ENCODE measurements around the gene CAMTA1. TPM values are rescaled to one million over a fixed set of nuclear protein-coding genes. Genes with fewer than 3 reads are reported as not detected.

CAMTA1 gene
- total and polyA plus RNA-seq, 2 donors = 53.3 to 115 TPM

DNA sequence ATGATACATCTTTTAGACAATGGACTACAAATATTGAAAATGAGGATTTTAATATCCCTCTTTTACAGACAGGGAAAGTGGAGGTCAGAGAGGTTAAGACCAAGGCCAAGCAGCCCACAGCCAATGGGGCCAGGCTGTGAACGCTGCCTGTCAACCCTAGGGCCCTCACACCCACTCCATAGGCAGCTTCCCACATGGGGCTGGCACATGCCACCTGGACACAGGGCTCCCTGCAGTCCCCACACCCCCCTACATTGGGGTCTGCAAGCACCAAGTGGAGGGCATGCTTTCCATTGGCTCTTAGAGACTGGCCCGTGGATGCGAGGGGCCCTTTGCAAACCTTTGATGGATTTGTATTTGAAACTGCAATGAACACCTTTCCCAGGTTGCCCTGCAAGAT, 637.3 kb downstream of the CAMTA1 start:
- no peaks in the 10 kb centered on the region for H3K4me1 ChIP-seq (ENCODE audit: insufficient read depth)
- no peak for DNase-seq (ENCODE audit: extremely low spot score)

DNA sequence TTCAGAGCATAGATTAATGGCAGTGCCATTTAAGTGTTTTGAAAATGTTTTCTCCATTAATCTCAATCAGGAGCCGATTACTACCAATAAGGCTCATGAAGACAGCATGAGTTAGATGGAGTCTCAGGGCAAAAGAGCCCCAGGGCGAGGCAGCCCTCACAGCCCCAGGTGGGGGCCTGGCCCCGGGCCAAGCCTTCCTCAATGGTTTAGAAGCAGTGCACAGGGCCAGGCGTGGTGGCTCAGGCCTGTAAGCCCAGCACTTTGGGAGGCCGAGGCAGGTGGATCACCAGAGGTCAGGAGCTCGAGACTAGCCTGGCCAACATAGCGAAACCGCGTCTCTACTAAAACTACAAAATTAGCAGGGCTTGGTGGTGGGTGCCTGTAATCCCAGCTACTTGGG, 637.7 kb downstream of the CAMTA1 start:
- WGBS = 78% methylated on average over 9 of the region's 9 CpGs
- H3K27ac ChIP-seq (ENCODE audit: low read depth) = no peak overlapping the region
- no peak overlapping the region for H3K4me3 ChIP-seq (ENCODE audit: low read depth, low read length)
- H3K36me3 ChIP-seq (ENCODE audit: insufficient read depth) = no peaks in the 10 kb centered on the region
- no peak for DNase-seq (ENCODE audit: extremely low spot score)
- H3K4me1 ChIP-seq (ENCODE audit: insufficient read depth) = no peaks in the 10 kb centered on the region

More for the DNA sequence above, 637.3 kb downstream of the CAMTA1 start:
- WGBS = 94% methylated on average over 3 of the region's 3 CpGs
- no peaks in the 10 kb centered on the region for H3K36me3 ChIP-seq (ENCODE audit: insufficient read depth)
- no peak overlapping the region for H3K27ac ChIP-seq (ENCODE audit: low read depth)
- H3K4me3 ChIP-seq (ENCODE audit: low read depth, low read length) = no peak overlapping the region

DNA sequence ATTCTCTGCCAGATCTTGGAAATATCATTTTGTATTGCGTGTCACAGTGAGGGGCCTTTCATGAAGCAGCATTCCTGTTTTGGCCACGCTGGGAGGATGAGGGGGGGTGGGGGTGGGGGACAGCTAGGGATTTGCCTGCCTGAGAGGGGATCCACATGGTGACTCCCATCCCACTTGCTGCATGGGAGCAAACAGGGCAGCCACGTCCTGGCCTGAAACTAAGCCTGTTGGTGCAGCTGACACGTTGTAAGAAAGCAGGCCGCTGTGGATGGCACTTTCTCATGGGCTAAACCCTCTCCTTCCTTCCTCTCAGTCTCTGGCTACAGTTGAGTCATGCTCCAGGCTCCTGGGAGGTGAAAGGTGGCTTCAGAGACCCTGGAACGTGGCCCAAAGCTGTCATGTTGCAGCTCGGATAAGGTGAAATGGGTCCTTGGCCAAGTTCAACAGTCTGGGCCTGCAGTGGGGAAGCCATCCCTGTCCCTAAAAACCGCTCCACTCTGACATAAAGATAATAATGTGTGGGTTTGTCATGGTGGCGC, 639.2 kb downstream of the CAMTA1 start:
- no peaks in the 10 kb centered on the region for H3K4me1 ChIP-seq (ENCODE audit: insufficient read depth)
- no peaks in the 10 kb centered on the region for H3K36me3 ChIP-seq (ENCODE audit: insufficient read depth)
- no peak overlapping the region for H3K27ac ChIP-seq (ENCODE audit: low read depth)
- no peak for DNase-seq (ENCODE audit: extremely low spot score)
- H3K4me3 ChIP-seq (ENCODE audit: low read depth, low read length) = no peak overlapping the region
- 80% methylated on average over 9 of the region's 9 CpGs for WGBS

DNA sequence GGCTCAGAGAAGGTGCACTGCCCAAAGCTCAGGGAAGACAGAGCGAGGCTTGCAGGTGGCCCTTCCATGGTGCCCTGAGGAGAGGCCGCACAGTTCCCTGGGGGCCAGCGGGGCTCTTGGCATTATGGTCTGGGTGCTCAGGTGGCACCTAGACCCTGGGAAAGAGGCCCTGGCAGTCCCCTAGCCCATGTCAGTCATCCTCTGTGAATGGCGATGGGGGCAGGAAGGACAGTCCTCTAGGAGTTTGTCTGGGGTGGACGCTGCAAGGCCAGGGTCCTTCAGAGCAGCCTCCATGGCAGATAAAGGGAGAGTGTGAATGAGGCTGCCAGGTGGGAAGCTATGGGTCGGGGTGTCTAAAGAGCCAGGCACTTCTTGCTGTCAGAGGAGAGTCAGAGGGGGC, 640.0 kb downstream of the CAMTA1 start:
- H3K36me3 ChIP-seq (ENCODE audit: insufficient read depth) = no peaks in the 10 kb centered on the region
- no peak overlapping the region for H3K27ac ChIP-seq (ENCODE audit: low read depth)
- 95% methylated on average over 6 of the region's 6 CpGs for WGBS
- no peak overlapping the region for H3K4me3 ChIP-seq (ENCODE audit: low read depth, low read length)
- H3K4me1 ChIP-seq (ENCODE audit: insufficient read depth) = no peaks in the 10 kb centered on the region
- DNase-seq (ENCODE audit: extremely low spot score) = no peak

DNA sequence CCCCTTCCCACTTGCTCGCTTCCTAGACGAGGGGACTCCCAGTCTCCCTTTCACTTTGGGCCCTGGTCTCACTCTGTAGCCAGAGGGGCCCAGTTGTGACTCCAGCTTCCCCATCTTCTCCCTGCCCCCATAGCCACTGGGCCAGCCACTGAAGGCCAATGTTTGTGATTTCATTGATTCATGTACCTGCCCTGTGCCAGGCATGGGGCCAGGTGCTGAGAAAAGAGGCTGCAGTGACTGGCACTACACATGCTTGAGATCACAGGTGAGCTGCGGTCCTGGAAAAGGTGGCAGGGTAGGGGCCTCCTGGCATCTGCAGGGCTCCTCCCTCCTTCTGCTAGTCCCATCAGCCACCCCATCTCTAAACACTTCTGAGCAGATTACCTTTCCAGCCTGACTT, 640.5 kb downstream of the CAMTA1 start:
- 92% methylated on average over 3 of the region's 3 CpGs for WGBS
- no peak overlapping the region for H3K27ac ChIP-seq (ENCODE audit: low read depth)
- H3K4me1 ChIP-seq (ENCODE audit: insufficient read depth) = no peaks in the 10 kb centered on the region
- no peak for DNase-seq (ENCODE audit: extremely low spot score)
- H3K36me3 ChIP-seq (ENCODE audit: insufficient read depth) = no peaks in the 10 kb centered on the region
- no peak overlapping the region for H3K4me3 ChIP-seq (ENCODE audit: low read depth, low read length)

DNA sequence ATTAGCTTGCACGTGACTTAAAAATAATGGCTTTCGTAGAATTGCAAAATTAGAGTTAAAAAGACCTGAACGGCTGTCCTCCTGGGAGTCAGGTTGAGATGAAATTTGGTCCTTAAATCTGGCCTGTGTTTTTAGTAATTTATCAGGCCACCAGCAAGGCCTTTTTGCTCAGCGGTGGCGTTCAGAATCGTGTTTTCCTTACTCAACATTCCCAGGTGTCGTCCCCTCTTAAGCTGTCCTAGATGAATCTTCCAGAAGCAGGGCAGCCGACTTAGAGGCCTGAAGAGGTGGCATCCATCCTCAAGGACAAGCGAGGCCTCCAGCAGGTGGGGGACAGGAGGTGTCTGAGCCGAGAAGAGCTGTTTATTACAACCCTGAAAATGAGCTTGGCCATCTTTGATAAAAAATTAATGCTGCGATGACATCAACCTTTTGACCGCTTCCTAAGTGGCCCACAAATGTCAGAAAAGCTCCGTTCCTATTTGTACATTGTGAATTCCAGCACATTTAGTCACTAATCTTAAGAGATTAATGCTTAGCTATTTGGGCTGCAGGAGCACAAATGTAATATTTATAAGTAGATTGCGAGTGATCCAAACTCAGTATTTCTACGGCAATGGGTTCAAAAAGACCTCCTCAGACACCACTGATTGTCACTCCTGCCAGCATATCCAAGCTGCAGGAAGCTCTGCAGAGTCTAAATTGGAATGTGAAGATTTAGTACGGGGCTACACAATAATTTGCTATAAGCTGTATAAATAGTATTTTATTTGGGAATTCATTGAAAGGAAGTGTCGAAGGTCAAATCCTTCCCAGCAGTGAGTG, 641.7 kb downstream of the CAMTA1 start:
- DNase-seq (ENCODE audit: extremely low spot score) = no peak
- 83% methylated on average over 17 of the region's 17 CpGs for WGBS
- H3K36me3 ChIP-seq (ENCODE audit: insufficient read depth) = no peaks in the 10 kb centered on the region
- H3K4me3 ChIP-seq (ENCODE audit: low read depth, low read length) = no peak overlapping the region
- H3K27ac ChIP-seq (ENCODE audit: low read depth) = no peak overlapping the region
- H3K4me1 ChIP-seq (ENCODE audit: insufficient read depth) = no peaks in the 10 kb centered on the region

DNA sequence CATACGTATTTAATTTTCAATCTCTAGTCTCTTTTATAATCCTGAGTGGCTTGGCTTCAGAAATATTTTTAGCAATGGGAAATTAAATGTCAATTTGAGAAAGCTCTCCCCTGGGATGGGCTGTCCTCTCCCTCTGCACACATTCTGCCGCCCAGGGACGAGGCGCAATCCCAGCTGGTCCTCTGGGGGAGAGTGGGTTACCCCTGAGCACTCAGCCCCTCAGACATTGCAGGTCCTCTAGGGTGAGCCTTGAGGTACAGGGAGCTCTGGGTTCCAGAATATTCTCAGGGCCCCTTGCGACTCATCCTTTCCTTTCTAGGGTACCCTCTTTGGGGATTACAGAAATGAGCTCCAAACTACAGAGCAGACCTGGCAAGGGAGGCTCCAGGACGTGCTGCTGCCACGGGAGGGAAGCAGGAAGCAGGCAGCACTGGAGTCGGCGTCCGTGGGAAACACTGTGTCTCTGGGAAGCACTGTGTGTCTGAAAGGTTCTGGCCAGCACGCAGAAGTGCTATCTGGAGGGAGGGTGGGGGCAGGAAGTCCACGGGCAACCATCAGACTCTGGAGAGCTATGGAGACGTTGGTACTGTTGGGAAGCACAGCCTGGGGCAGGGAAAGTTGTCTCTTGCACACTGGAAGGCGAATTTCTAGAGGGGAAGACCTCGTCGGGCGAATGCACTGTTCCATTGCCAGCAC, 642.5 kb downstream of the CAMTA1 start:
- 56% methylated on average over 17 of the region's 17 CpGs for WGBS

DNA sequence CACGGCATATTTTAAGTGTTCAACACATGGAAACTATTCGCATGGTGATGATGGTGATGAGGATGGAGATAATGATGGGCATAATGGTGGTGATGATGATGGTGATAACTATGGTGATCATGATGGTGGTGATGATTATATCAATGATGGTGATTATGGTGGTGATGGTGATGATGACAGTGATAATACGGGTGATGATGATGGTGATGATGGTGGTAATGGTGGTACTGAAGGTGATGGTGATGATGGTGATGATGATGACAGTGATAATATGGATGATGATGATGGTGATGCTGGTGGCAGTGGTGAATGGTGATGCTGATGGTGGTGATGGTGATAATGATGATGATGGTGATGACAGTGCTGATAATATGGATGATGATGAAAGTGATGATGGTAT, 644.0 kb downstream of the CAMTA1 start:
- 94% methylated on average over 3 of the region's 3 CpGs for WGBS

More for the DNA sequence above, 642.5 kb downstream of the CAMTA1 start:
- Histone ChIP-seq H3K4me1 (ENCODE audit: insufficient read depth) (no peaks in the 10 kb centered on the region), H3K4me3 (ENCODE audit: low read depth, low read length) (no peak overlapping the region), H3K36me3 (ENCODE audit: insufficient read depth) (no peaks in the 10 kb centered on the region), H3K27ac (ENCODE audit: low read depth) (no peak overlapping the region)
- DNase-seq (ENCODE audit: extremely low spot score) = no peak

DNA sequence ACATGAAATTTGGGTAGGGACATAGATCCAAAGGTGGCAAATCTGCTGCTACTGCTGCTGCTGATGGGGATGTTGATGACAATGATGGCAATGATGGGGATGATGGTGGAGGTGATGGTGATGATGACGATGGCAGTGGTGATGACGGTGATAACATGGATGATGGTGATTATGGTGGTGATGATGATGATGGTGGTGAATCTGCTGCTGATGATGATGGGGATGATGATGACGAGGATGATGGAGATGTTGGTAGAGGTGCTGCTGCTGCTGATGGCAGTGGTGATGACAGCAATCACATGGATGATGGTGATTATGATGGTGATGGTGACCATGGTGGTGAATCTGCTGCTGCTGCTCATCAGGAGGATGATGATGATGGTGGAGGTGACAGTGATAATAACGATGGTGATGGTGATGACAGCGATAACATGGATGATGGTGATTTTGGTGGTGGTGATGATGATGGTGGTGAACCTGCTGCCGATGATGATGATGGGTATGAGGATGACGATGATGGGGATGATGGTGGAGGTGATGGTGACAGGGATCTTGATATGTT, 644.9 kb downstream of the CAMTA1 start:
- 83% methylated on average over 7 of the region's 7 CpGs for WGBS
- no peak for DNase-seq (ENCODE audit: extremely low spot score)
- Histone ChIP-seq H3K36me3 (ENCODE audit: insufficient read depth) (no peaks in the 10 kb centered on the region), H3K27ac (ENCODE audit: low read depth) (no peak overlapping the region), H3K4me3 (ENCODE audit: low read depth, low read length) (no peak overlapping the region), H3K4me1 (ENCODE audit: insufficient read depth) (no peaks in the 10 kb centered on the region)

More for the DNA sequence above, 644.0 kb downstream of the CAMTA1 start:
- no peak for DNase-seq (ENCODE audit: extremely low spot score)
- Histone ChIP-seq H3K4me3 (ENCODE audit: low read depth, low read length) (no peak overlapping the region), H3K36me3 (ENCODE audit: insufficient read depth) (no peaks in the 10 kb centered on the region), H3K27ac (ENCODE audit: low read depth) (no peak overlapping the region), H3K4me1 (ENCODE audit: insufficient read depth) (no peaks in the 10 kb centered on the region)

DNA sequence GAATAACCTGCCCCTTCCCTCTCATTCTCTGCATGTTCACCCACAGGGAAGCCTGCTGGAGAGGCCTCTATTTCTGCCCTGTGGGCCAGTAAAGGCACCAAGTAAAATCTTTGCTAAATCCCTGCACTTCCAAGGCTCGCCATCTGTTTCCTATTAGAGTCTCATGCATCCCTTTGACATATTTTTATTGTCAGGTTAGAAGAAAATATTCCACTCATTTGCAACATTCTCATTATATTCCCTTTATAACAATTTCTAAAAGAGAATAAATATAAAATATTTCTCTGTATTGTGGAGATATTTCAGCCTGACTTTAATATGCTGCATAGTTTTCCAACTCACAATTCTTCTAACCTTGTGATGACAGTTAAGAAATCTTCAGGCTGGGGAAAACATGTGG, 645.4 kb downstream of the CAMTA1 start:
- no peaks in the 10 kb centered on the region for H3K4me1 ChIP-seq (ENCODE audit: insufficient read depth)
- DNase-seq (ENCODE audit: extremely low spot score) = no peak
- 81% methylated on average over 1 of the region's 1 CpG for WGBS

DNA sequence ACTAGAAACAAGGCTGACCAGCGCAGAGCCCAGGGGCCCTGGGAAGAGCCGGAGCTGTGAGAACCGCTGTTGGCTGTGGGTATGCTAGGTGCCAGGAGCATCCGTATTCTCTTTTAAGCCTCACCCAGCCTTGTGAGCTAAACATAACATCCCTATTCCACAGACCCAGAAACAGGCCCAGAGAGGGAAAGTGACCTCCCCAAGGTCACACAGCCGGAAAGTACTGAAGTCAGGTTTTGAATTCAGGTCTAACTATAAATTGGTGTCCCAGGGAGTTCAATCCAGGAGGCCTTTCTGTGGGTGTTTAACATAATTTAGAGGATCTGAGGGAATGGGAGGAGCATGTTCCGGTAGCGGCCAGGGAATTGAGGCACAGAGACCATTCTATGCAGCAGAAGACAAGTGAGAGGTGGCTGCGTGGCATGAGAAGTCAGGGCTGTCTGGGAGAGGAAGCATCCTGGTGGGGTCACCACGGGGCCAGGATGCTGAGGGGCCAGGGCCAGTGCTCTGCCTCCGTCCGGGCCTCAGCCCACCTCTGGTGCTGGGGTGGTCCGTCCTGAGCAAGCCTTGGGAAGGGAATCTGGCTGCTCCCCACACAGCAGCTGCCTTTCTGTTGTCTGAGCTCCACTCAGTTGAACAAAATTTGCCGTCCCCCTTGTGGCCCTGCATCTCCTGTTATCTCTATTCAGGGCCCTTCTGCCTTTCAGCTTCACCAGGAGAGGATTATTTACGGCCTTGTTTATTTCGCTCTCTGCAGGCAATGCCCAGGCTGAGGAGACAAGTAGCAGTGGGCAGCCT, 647.0 kb downstream of the CAMTA1 start:
- 85% methylated on average over 15 of the region's 15 CpGs for WGBS
- no peak overlapping the region for H3K4me3 ChIP-seq (ENCODE audit: low read depth, low read length)
- H3K27ac ChIP-seq (ENCODE audit: low read depth) = no peak overlapping the region
- DNase-seq (ENCODE audit: extremely low spot score) = no peak
- H3K36me3 ChIP-seq (ENCODE audit: insufficient read depth) = no peaks in the 10 kb centered on the region
- H3K4me1 ChIP-seq (ENCODE audit: insufficient read depth) = no peaks in the 10 kb centered on the region

More for the DNA sequence above, 645.4 kb downstream of the CAMTA1 start:
- Histone ChIP-seq H3K27ac (ENCODE audit: low read depth) (no peak overlapping the region), H3K4me3 (ENCODE audit: low read depth, low read length) (no peak overlapping the region), H3K36me3 (ENCODE audit: insufficient read depth) (no peaks in the 10 kb centered on the region)

DNA sequence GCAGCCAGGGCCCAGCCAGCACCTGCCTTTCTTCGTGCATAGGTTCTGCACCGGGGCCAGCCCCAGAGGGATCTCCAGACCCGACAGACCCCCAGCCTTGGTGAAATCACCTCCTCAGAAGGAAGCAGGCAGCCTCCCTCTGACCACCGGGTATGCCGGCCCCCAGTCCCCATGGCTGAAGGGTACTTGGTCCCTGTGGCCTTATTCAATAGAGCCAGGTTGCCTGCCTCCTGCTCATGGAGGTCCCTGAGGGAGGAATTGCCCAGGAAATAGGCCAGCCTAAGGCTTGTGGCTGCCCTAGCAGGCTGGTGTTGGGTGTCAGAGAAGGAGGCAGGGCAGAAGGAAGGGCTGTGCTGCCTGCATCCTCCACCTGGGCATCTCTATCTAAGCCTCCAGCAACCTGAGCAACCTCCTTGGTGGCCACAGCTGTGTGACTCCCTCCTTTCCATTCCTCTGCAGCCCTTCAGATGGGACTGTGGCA, 647.7 kb downstream of the CAMTA1 start:
- Histone ChIP-seq H3K27ac (ENCODE audit: low read depth) (no peak overlapping the region), H3K36me3 (ENCODE audit: insufficient read depth) (no peaks in the 10 kb centered on the region), H3K4me1 (ENCODE audit: insufficient read depth) (no peaks in the 10 kb centered on the region), H3K4me3 (ENCODE audit: low read depth, low read length) (no peak overlapping the region)
- 85% methylated on average over 5 of the region's 5 CpGs for WGBS
- DNase-seq (ENCODE audit: extremely low spot score) = no peak

DNA sequence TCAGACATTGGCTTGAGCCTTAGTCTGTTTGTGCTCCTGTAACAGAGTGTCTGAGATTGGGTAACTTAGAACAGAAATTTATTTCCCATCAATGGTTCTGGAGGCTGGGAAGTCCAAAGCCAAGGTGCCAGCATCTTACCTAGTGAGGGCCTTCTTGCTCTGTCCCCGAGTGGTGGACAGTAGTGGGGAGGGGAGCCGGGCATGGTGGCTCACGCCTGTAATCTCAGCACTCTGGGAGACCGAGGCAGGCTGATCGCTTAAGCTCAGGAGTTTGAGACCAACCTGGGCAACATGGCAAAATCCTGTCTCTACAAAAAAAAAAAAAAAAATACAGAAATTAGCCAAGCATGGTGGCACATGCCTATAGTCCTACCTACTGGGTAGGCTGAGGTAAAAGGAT, 649.3 kb downstream of the CAMTA1 start:
- H3K4me3 ChIP-seq (ENCODE audit: low read depth, low read length) = no peak overlapping the region
- DNase-seq (ENCODE audit: extremely low spot score) = no peak
- no peaks in the 10 kb centered on the region for H3K36me3 ChIP-seq (ENCODE audit: insufficient read depth)
- H3K4me1 ChIP-seq (ENCODE audit: insufficient read depth) = no peaks in the 10 kb centered on the region
- H3K27ac ChIP-seq (ENCODE audit: low read depth) = no peak overlapping the region
- 96% methylated on average over 5 of the region's 5 CpGs for WGBS
